OCI-LY7 (cell line): ENCODE measurements around the gene PXDC1. TPM values are rescaled to one million over a fixed set of nuclear protein-coding genes. Genes with fewer than 3 reads are reported as not detected.

Experiments
- BruUV-seq: library from RNA; stranded (reverse); fragments of 400-500 nt; replicated peaks from 2 replicates; lab custom pipeline; 2021; lab: Mats Ljungman, UMichigan
- CTCF ChIA-PET: fragments of 300-600 bp; sonication (Branson Sonifier 250); formaldehyde crosslinking; loops from one replicate; lab custom pipeline; 2022; ENCODE audit warnings: antibody characterized with exemption; ENCODE audit not compliant: unreplicated experiment; lab: Charles Lee
- POLR2A ChIA-PET: fragments of 300-600 bp; sonication (Branson Sonifier 250); formaldehyde crosslinking; loops from one replicate; lab custom pipeline; 2022; ENCODE audit warnings: antibody characterized with exemption; lab: Charles Lee
- DNase-seq: peaks from one replicate; pipeline ENCODE4 v3.0.0-alpha.2; 2015; ENCODE audit warnings: low spot score
- H2AFZ ChIP-seq: fragments of 200-600 bp; sonication (generic), shearing (Covaris generic); 2 replicates; pipeline ENCODE4 v1.6.1; 2014; ENCODE audit warnings: mild to moderate bottlenecking, antibody characterized with exemption, low read length, moderate library complexity
- H3K27ac ChIP-seq: fragments of 200-600 bp; sonication (generic); 2 replicates; pipeline ENCODE4 v1.5.1; 2014; ENCODE audit warnings: mixed run types, low read depth, mild to moderate bottlenecking, moderate library complexity, low read length, inconsistent platforms; ENCODE audit not compliant: poor library complexity, severe bottlenecking
- H3K36me3 ChIP-seq: fragments of 200-600 bp; sonication (generic); 2 replicates; pipeline ENCODE4 v1.6.1; 2014; ENCODE audit warnings: mild to moderate bottlenecking, antibody characterized with exemption, low read length, moderate library complexity, mixed read lengths; ENCODE audit not compliant: insufficient read depth
- H3K4me1 ChIP-seq: fragments of 200-600 bp; sonication (generic); 2 replicates; pipeline ENCODE4 v1.5.1; 2014; ENCODE audit warnings: mild to moderate bottlenecking, low read length; ENCODE audit not compliant: insufficient read depth, poor library complexity, severe bottlenecking
- H3K4me2 ChIP-seq: fragments of 200-600 bp; sonication (generic); 2 replicates; pipeline ENCODE4 v1.6.1; 2014; ENCODE audit warnings: mild to moderate bottlenecking, low read length
- H3K4me3 ChIP-seq: fragments of 200-600 bp; sonication (generic); 2 replicates; pipeline ENCODE4 v1.5.1; 2014; ENCODE audit warnings: mild to moderate bottlenecking, low read depth, low read length; ENCODE audit not compliant: poor library complexity, severe bottlenecking
- H3K79me2 ChIP-seq: fragments of 200-600 bp; sonication (generic); 2 replicates; pipeline ENCODE4 v1.6.1; 2016; ENCODE audit warnings: low read depth, mild to moderate bottlenecking, low read length, moderate library complexity, mixed read lengths; ENCODE audit not compliant: insufficient read depth
- H3K9me2 ChIP-seq: fragments of 200-600 bp; sonication (generic); 2 replicates; pipeline ENCODE4 v1.6.1; 2016; ENCODE audit warnings: mild to moderate bottlenecking, low read length, mixed read lengths; ENCODE audit not compliant: insufficient read depth
- H3K9me3 ChIP-seq: fragments of 200-600 bp; sonication (generic); 2 replicates; pipeline ENCODE4 v1.6.1; 2014; ENCODE audit warnings: mild to moderate bottlenecking, mixed run types, low read length, mixed read lengths
- H4K20me1 ChIP-seq: fragments of 200-600 bp; sonication (generic); 2 replicates; pipeline ENCODE4 v1.6.1; 2014; ENCODE audit warnings: mild to moderate bottlenecking, antibody characterized with exemption, low read length, moderate library complexity, mixed read lengths; ENCODE audit not compliant: insufficient read depth
- CTCF ChIP-seq: fragments of 200-600 bp; sonication (generic); conservative IDR thresholded peaks from 2 replicates; pipeline ENCODE4 v1.5.1; 2014; ENCODE audit warnings: mild to moderate bottlenecking, antibody characterized with exemption, low read length, moderate library complexity, mixed read lengths
- EZH2phosphoT487 ChIP-seq: fragments of 200-600 bp; sonication (generic); IDR thresholded peaks from 2 replicates; pipeline ENCODE4 v1.6.1; 2018; ENCODE audit warnings: low read depth, borderline replicate concordance, mild to moderate bottlenecking, mixed run types, antibody characterized with exemption, low read length, moderate library complexity, mixed read lengths
- intact Hi-C: fragments of 100-400 bp; cut with micrococcal nuclease; formaldehyde crosslinking; loops from one replicate; pipeline ENCODE4 v1.10.0; 2022; ENCODE audit not compliant: unreplicated experiment
- total RNA-seq, 2 experiments: library from RNA; depleted of rRNA in 1 of 2; stranded (reverse); fragments of >200 nt in 1 of 2; shearing (Covaris generic) in 1 of 2; gene quantifications; 2 replicates each; pipeline ENCODE4 v1.2.3, GENCODE V29; 2014 to 2022

Gene PXDC1
- total RNA-seq, 2 experiments from 2014 or later, result not detected

DNA sequence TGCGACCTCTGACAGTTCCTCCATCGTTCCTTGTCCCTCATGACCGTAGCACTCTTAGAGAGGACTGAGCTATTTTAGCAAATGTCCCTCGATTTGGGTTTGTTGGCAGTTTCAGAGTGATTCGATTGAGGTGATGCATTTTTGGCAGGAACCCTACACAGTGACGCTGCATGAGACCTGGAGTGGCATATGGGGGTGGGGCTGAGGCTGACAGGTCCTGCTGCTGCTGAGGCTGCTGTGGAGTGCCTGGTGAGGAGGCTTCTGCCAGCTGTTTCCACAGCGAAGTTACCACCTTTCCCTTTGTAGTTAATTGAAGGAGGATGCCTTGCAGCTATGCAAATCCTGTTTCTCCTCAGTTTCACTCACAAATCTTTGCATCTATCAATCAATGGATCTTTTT lies 19.8 kb downstream of the PXDC1 start:
- no TSS peak for BruUV-seq
- H3K36me3 ChIP-seq, result no peaks in the 10 kb centered on the region

DNA sequence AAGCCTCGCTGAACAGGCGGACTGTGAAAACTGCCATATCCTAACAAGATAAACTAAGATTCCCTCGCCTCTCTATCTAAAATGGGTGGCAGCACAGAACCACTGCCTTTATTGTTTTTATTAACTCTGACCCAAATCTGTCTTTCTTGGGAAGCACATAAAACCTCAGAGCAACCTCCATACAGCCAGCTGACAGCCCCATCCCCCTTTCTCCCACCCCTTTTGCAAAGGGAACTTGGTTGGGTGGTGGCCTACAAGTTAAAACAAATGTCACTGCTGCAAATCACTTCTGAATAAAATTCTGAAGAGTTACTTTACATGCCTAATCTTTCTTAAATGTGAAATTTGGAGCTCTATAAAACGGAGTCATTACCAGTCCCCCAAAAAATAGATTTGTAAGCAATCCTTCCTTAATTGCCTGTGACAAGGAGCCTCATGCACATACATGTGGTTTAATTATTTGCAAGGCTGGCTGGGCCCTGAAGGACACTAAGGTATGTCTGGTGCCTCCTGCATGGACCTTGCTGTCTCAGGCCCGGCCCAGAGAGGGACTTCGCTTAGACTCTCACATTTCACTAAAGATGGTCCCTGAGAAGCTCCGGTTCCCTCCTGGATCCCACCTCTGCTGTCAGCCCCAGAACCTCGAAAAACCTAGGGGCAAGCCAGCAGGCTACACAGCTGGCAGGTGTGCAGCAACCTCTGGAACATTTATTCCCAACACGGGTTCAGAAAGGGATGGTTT lies 21.7 kb downstream of the PXDC1 start:
- Histone ChIP-seq H3K79me2 (no peaks in the 10 kb centered on the region), H3K4me3 (no peak overlapping the region), H3K4me1 (no peaks in the 10 kb centered on the region), H4K20me1 (no peaks in the 10 kb centered on the region), H3K36me3 (no peaks in the 10 kb centered on the region), H3K4me2 (no peak overlapping the region), H2AFZ (no peak overlapping the region), H3K9me3 (0 out of 2 replicates have a peak, but pooled peaks cover under 1% of the 10 kb centered on the region), H3K9me2 (no peaks in the 10 kb centered on the region), H3K27ac (no peak overlapping the region)
- DNase-seq, result no peak
- no TSS peak for BruUV-seq
- ChIA-PET CTCF (no interaction called here), POLR2A (no interaction called here)
- TF ChIP-seq EZH2phosphoT487 (no peak), CTCF (no peak)
- intact Hi-C loops, result loop anchor here (5.0 kb wide), 1 partner anchor 602 kb away; no protein-coding TSS in a partner anchor

More for the DNA sequence above, 19.8 kb downstream of the PXDC1 start:
- Histone ChIP-seq H3K27ac (no peak overlapping the region), H3K4me1 (no peaks in the 10 kb centered on the region), H3K9me2 (no peaks in the 10 kb centered on the region), H3K4me3 (no peak overlapping the region), H3K79me2 (no peaks in the 10 kb centered on the region), H4K20me1 (no peaks in the 10 kb centered on the region), H2AFZ (no peak overlapping the region), H3K9me3 (peaks cover 8% of the 10 kb centered on the region), H3K4me2 (no peak overlapping the region)
- POLR2A ChIA-PET, result interaction anchor here (0.6 to 0.8 kb wide), 2 partner anchors 16 to 1286 kb away, joined by 3 to 4 read pairs; no protein-coding TSS in a partner anchor
- intact Hi-C loops, result loop anchor here (1.0 to 5.0 kb wide), 3 partner anchors 321 to 604 kb away; no protein-coding TSS in a partner anchor
- CTCF ChIA-PET, result no interaction called here
- no peak for TF ChIP-seq CTCF
- no peak for TF ChIP-seq EZH2phosphoT487
- DNase-seq, result no peak

DNA sequence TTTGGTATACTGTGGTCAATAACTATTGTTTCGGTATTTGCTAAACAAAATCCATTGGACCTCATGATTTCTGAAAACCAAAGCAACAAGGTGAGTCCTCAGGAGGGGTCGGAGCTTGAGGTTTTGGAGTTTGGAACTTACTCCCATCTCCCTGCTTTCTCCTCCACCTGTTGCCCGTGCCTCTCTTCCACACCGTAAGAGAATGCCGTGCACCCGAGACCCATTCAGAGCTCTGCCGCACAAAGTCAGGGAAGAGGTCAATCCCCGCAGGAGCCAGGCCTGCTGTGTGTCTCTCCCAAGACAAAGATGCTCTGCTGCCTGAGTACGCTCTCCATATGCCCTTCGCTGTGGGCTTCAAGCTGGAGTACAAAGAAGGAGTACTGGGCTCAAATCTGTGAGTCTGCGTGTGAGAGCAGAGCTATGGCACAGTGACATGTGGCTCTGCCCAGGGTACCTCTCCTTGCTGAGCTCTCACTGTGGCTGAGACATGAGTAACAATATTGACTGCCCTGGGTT lies 23.9 kb downstream of the PXDC1 start:
- no peaks in the 10 kb centered on the region for H3K79me2 ChIP-seq
- intact Hi-C loops, result no loop called here

More for the DNA sequence above, 23.9 kb downstream of the PXDC1 start:
- Histone ChIP-seq H3K4me3 (no peak overlapping the region), H3K4me2 (no peak overlapping the region), H2AFZ (no peak overlapping the region), H3K9me3 (no peaks in the 10 kb centered on the region), H3K4me1 (no peaks in the 10 kb centered on the region), H3K27ac (no peak overlapping the region), H4K20me1 (no peaks in the 10 kb centered on the region), H3K9me2 (no peaks in the 10 kb centered on the region), H3K36me3 (no peaks in the 10 kb centered on the region)
- POLR2A ChIA-PET, result no interaction called here
- DNase-seq, result no peak
- CTCF ChIA-PET, result no interaction called here
- no TSS peak for BruUV-seq
- no peak for TF ChIP-seq CTCF
- TF ChIP-seq EZH2phosphoT487, result no peak
